HG02852 (cell line): ENCODE measurements around the gene RALGPS2.
"Not testable (repeated sequence)": the region's sequence is repeated elsewhere in the genome, so short reads cannot be mapped to it uniquely, and the experiment has no call there.

Source experiments
- ATAC-seq: cut with Tn5 transposase; IDR thresholded peaks from one replicate; pipeline ENCODE4 v1.9.1; 2021; ENCODE audit warnings: mild to moderate bottlenecking, moderate library complexity; ENCODE audit not compliant: unreplicated experiment

The RALGPS2 gene

GRCh38 chr1:178940068-178940765 is 215.2 kb downstream of the RALGPS2 start:
- ATAC-seq: no peak

GRCh38 chr1:178941261-178941689 is 216.2 kb downstream of the RALGPS2 start:
- no peak for ATAC-seq

- no peak for ATAC-seq
These were observed 216.8 kb downstream of the RALGPS2 start for GRCh38 chr1:178941849-178942248.

- ATAC-seq: no peak
These were observed 217.5 kb downstream of the RALGPS2 start for GRCh38 chr1:178942285-178943198.

- no peak for ATAC-seq
These were observed 219.7 kb downstream of the RALGPS2 start for GRCh38 chr1:178944729-178945128.

- no peak for ATAC-seq
These were observed 220.8 kb downstream of the RALGPS2 start for GRCh38 chr1:178945763-178946266.

GRCh38 chr1:178946416-178946815 is 221.4 kb downstream of the RALGPS2 start:
- ATAC-seq: no peak

GRCh38 chr1:178946855-178947676 is 222.0 kb downstream of the RALGPS2 start:
- ATAC-seq: no peak

GRCh38 chr1:178947677-178947981 is 222.6 kb downstream of the RALGPS2 start:
- no peak for ATAC-seq

GRCh38 chr1:178948676-178949075 is 223.6 kb downstream of the RALGPS2 start:
- ATAC-seq: no peak

GRCh38 chr1:178949866-178950265 is 224.8 kb downstream of the RALGPS2 start:
- ATAC-seq: not testable (repeated sequence)

GRCh38 chr1:178951600-178951999 is 226.6 kb downstream of the RALGPS2 start:
- no peak for ATAC-seq

- ATAC-seq: no peak
These were observed 228.0 kb downstream of the RALGPS2 start for GRCh38 chr1:178953034-178953433.

GRCh38 chr1:178953538-178954324 is 228.7 kb downstream of the RALGPS2 start:
- no peak for ATAC-seq

- no peak for ATAC-seq
These were observed 229.3 kb downstream of the RALGPS2 start for GRCh38 chr1:178954325-178954690.

GRCh38 chr1:178954937-178955336 is 229.9 kb downstream of the RALGPS2 start:
- no peak for ATAC-seq

- no peak for ATAC-seq
These were observed 230.4 kb downstream of the RALGPS2 start for GRCh38 chr1:178955391-178955954.

- ATAC-seq: no peak
These were observed 233.4 kb downstream of the RALGPS2 start for GRCh38 chr1:178958491-178958890.

- no peak for ATAC-seq
These were observed 234.8 kb downstream of the RALGPS2 start for GRCh38 chr1:178959543-178960460.
